Glutamatergic neuron (in vitro differentiated cells): ENCODE data around the gene MAPT. TPM values are rescaled to one million over a fixed set of nuclear protein-coding genes. Genes with fewer than 3 reads are reported as not detected.

Experiments
- DNase-seq: peaks from one replicate; pipeline ENCODE4 v3.0.0; 2022
- H3K27ac Mint-ChIP-seq: one replicate; pipeline ENCODE4 v1.8.0; 2020; ENCODE audit warnings: mild to moderate bottlenecking, mixed read lengths, inconsistent platforms; ENCODE audit not compliant: unreplicated experiment
- H3K27me3 Mint-ChIP-seq: one replicate; pipeline ENCODE4 v1.8.0; 2020; ENCODE audit warnings: mild to moderate bottlenecking, moderate library complexity, mixed read lengths, inconsistent platforms; ENCODE audit not compliant: unreplicated experiment
- H3K36me3 Mint-ChIP-seq: one replicate; pipeline ENCODE4 v1.8.0; 2020; ENCODE audit warnings: mild to moderate bottlenecking, mixed read lengths, inconsistent platforms; ENCODE audit not compliant: unreplicated experiment
- H3K4me1 Mint-ChIP-seq: one replicate; pipeline ENCODE4 v1.8.0; 2020; ENCODE audit warnings: mild to moderate bottlenecking, low read depth, mixed read lengths, inconsistent platforms; ENCODE audit not compliant: unreplicated experiment
- H3K4me3 Mint-ChIP-seq: one replicate; pipeline ENCODE4 v1.8.0; 2020; ENCODE audit warnings: mild to moderate bottlenecking, mixed read lengths, inconsistent platforms; ENCODE audit not compliant: unreplicated experiment
- H3K9me3 Mint-ChIP-seq: one replicate; pipeline ENCODE4 v1.8.0; 2020; ENCODE audit warnings: mild to moderate bottlenecking, moderate library complexity, mixed read lengths, inconsistent platforms; ENCODE audit not compliant: unreplicated experiment
- total RNA-seq: library from RNA; stranded (reverse); fragmentation: NEBNext Ultra II Directional; extraction: Animal tissue kit (Norgen Biotek cat#: 25700); gene quantifications from one replicate; pipeline ENCODE4 v1.2.1, GENCODE V29; 2021; ENCODE audit not compliant: unreplicated experiment
- TF ChIP-seq, protein P1 (sequence below): fragments of 200-600 bp; sonication (generic); IDR thresholded peaks from one replicate; pipeline ENCODE4 v1.5.0; 2021; ENCODE audit not compliant: partially characterized antibody, unreplicated experiment

Gene MAPT
- total RNA-seq, 1 donor from 2014 or later: 123 TPM

DNA sequence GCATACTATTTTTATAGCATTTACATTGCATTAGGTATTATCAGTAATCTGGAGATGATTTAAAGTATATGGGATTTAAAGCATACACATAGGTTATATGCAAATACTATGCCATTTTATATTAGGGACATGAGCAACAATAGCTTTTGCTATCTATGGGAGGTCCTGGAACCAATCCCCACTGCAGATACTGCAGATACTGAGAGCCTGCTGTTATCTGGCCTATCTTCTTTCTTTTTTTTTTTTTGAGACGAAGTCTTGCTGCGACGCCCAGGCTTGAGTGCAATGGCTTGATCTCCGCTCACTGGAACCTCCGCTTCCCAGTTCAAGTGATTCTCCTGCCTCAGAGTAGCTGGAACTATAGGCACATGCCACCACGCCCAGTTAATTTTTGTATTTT, 142.1 kb downstream of the MAPT start:
- TF ChIP-seq, protein P1, sequence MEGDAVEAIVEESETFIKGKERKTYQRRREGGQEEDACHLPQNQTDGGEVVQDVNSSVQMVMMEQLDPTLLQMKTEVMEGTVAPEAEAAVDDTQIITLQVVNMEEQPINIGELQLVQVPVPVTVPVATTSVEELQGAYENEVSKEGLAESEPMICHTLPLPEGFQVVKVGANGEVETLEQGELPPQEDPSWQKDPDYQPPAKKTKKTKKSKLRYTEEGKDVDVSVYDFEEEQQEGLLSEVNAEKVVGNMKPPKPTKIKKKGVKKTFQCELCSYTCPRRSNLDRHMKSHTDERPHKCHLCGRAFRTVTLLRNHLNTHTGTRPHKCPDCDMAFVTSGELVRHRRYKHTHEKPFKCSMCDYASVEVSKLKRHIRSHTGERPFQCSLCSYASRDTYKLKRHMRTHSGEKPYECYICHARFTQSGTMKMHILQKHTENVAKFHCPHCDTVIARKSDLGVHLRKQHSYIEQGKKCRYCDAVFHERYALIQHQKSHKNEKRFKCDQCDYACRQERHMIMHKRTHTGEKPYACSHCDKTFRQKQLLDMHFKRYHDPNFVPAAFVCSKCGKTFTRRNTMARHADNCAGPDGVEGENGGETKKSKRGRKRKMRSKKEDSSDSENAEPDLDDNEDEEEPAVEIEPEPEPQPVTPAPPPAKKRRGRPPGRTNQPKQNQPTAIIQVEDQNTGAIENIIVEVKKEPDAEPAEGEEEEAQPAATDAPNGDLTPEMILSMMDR: no peak
- Mint-ChIP-seq H3K27me3 (peaks cover 2% of the 10 kb centered on the region), H3K9me3 (peaks cover 17% of the 10 kb centered on the region), H3K36me3 (peaks cover 10% of the 10 kb centered on the region), H3K27ac (no peak overlapping the region), H3K4me1 (peaks cover 2% of the 10 kb centered on the region), H3K4me3 (no peak overlapping the region)
- DNase-seq: no peak

DNA sequence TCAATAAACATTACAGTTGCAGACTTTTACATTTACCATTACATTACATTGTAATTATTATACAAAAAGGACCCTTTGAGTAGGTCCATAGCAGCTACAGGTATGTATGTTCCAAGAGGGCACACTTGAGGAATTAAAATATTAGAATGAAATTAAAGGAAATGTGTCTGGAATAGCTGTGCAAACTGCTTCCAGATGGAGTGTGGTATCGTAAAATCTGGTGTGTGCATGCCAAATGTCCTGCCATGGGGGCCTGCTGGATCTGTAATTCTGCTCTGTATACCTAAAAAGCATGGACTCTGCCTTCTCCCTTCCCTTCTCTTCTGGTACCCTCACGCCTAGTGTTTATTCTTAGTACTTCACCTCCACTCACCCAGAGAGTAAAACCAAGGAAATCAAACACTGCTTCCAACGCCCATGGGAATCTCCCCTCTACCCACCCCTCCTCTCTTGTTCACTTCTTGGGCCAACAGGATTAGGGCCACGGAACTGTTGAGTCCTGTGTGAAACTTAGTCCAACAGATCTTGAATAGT, 143.4 kb downstream of the MAPT start:
- Mint-ChIP-seq H3K9me3 (peaks cover 19% of the 10 kb centered on the region), H3K4me3 (no peak overlapping the region), H3K36me3 (peaks cover 10% of the 10 kb centered on the region), H3K27me3 (peaks cover 2% of the 10 kb centered on the region), H3K4me1 (peaks cover 2% of the 10 kb centered on the region), H3K27ac (no peak overlapping the region)
- DNase-seq: no peak
- TF ChIP-seq, protein P1: no peak

DNA sequence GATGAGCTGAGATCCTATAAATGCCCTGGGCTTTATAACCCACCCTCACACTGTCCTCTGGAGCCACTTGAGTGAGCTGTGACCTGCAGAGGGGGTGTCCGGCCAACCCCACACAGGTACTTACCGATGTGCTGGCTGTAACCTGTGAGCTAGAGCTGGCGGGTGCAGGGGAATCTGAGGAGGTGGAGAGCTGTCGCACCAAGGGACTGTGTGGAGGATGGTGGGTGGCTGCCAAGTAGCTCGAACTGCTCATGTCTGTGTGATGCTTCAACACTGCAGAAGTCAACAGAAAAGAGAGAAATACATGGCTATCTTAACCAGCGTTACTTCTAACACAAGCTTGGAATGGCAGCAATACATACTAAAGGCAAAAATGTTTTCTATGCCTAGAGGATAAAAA, 144.1 kb downstream of the MAPT start:
- H3K27ac Mint-ChIP-seq: no peak overlapping the region

DNA sequence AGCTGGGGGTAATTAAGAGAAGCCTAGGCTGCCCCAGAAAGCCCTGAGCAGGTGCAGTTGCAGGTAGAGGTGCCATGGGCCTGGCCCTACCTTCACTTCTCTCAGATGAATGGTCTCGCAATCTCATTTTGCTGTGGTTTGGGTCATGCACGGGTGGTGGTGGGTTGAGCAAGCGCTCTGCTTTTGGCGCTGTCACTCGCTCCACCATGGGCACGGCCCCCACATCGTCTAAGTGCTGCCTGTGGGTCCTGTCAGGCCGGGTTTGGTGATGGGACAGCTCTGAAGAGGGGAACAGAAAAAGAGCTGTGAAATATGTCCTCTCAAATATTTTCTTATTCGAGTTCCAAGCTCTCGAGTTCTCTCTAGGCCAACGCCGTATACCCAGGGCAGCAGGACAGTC, 144.6 kb downstream of the MAPT start:
- peaks cover 2% of the 10 kb centered on the region for H3K27me3 Mint-ChIP-seq

More for the DNA sequence above, 144.1 kb downstream of the MAPT start:
- H3K36me3 Mint-ChIP-seq: peaks cover 10% of the 10 kb centered on the region
- H3K9me3 Mint-ChIP-seq: peaks cover 15% of the 10 kb centered on the region
- no peak for DNase-seq
- peaks cover 2% of the 10 kb centered on the region for H3K4me1 Mint-ChIP-seq
- TF ChIP-seq, protein P1: no peak
- H3K4me3 Mint-ChIP-seq: no peak overlapping the region
- H3K27me3 Mint-ChIP-seq: peaks cover 2% of the 10 kb centered on the region

DNA sequence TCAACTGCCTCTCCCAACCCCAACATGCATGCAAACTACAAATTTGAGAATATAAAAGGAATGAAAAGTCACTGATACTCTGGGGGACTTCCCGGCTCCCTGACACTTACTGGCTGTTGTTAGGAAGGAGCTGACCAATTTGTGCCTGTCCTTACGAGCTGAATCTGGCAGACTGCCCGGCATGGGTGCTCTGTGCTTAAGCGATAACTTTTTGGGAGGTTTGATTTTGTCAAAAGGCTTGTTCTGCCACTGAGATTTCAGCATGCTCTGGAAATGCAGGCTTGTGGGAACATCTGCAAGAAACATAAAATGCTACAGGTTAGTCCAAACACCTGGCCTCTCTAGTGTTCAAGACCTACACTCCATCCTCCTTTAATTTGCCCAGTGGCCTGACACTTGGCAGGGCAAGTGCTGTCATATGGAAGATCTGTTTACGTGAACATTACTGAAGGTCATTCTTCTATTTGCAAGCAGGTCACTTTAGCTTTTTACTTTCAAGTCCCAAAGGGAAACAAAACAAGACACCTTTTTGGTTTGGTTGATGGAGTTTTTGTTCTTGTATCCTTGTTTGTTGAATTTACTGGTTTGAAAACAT, 145.3 kb downstream of the MAPT start:
- Mint-ChIP-seq H3K4me1 (peaks cover 3% of the 10 kb centered on the region), H3K27ac (no peak overlapping the region), H3K36me3 (peaks cover 7% of the 10 kb centered on the region), H3K9me3 (peaks cover 13% of the 10 kb centered on the region), H3K27me3 (peaks cover 3% of the 10 kb centered on the region), H3K4me3 (no peak overlapping the region)
- TF ChIP-seq, protein P1: no peak
- no peak for DNase-seq

More for the DNA sequence above, 144.6 kb downstream of the MAPT start:
- H3K27ac Mint-ChIP-seq: no peak overlapping the region
- peaks cover 10% of the 10 kb centered on the region for H3K36me3 Mint-ChIP-seq
- peaks cover 2% of the 10 kb centered on the region for H3K4me1 Mint-ChIP-seq
- peaks cover 14% of the 10 kb centered on the region for H3K9me3 Mint-ChIP-seq
- DNase-seq: no peak
- TF ChIP-seq, protein P1: no peak
- no peak overlapping the region for H3K4me3 Mint-ChIP-seq
